Duodenal mucosa (tissue), 2 donors: ENCODE measurements around the gene SLC22A2.

Source experiments
- H3K27ac ChIP-seq: one replicate; pipeline ENCODE4 v1.7.0; 2013; ENCODE audit warnings: low read depth, low read length
- H3K27me3 ChIP-seq, 2 donors: one replicate each; pipeline ENCODE4 v1.7.0; 2013; ENCODE audit warnings: low read length in 2 of 2, control low read depth in 1 of 2; ENCODE audit not compliant: insufficient read depth in 2 of 2, control insufficient read depth in 1 of 2
- H3K36me3 ChIP-seq, 2 donors: one replicate each; pipeline ENCODE4 v1.7.0; 2013; ENCODE audit warnings: low read length in 2 of 2, control low read depth in 1 of 2; ENCODE audit not compliant: insufficient read depth in 2 of 2, control insufficient read depth in 1 of 2
- H3K4me1 ChIP-seq, 2 donors: one replicate each; pipeline ENCODE4 v1.7.0; 2013; ENCODE audit warnings: low read length in 2 of 2, control low read depth in 1 of 2; ENCODE audit not compliant: insufficient read depth in 2 of 2, control insufficient read depth in 1 of 2
- H3K4me3 ChIP-seq, 2 donors: one replicate each; pipeline ENCODE4 v1.7.0; 2013; ENCODE audit warnings: low read length in 2 of 2, low read depth in 1 of 2
- H3K9ac ChIP-seq, 2 donors: one replicate each; pipeline ENCODE4 v1.7.0; 2013; ENCODE audit warnings: low read length in 2 of 2, low read depth in 1 of 2
- H3K9me3 ChIP-seq, 2 donors: one replicate each; pipeline ENCODE4 v1.7.0; 2013; ENCODE audit warnings: low read length in 2 of 2, control low read depth in 1 of 2; ENCODE audit not compliant: control insufficient read depth in 1 of 2

The SLC22A2 gene

GRCh38 chr6:160221918-160222317, 36.7 kb downstream of the SLC22A2 start:
- no peaks in the 10 kb centered on the region for H3K36me3 ChIP-seq
- no peak overlapping the region for H3K27ac ChIP-seq
- no peak overlapping the region for H3K4me3 ChIP-seq
- H3K9me3 ChIP-seq = no peaks in the 10 kb centered on the region
- H3K9ac ChIP-seq = no peak overlapping the region
- H3K27me3 ChIP-seq = peaks cover 0 to 6% of the 10 kb centered on the region in 2 donors
- H3K4me1 ChIP-seq = peaks cover 11 to 13% of the 10 kb centered on the region in 2 donors

- Histone ChIP-seq H3K27ac (no peak overlapping the region), H3K9ac (no peak overlapping the region), H3K27me3 (peaks cover 0 to 6% of the 10 kb centered on the region in 2 donors), H3K9me3 (no peaks in the 10 kb centered on the region), H3K36me3 (no peaks in the 10 kb centered on the region), H3K4me3 (no peak overlapping the region), H3K4me1 (peaks cover 11 to 13% of the 10 kb centered on the region in 2 donors)
Observed at GRCh38 chr6:160221423-160221822, 37.2 kb downstream of the SLC22A2 start.

- H3K27ac ChIP-seq = no peak overlapping the region
- H3K36me3 ChIP-seq = no peaks in the 10 kb centered on the region
- H3K9ac ChIP-seq = no peak overlapping the region
- H3K27me3 ChIP-seq = peaks cover 0 to 6% of the 10 kb centered on the region in 2 donors
- H3K4me3 ChIP-seq = no peak overlapping the region
- H3K9me3 ChIP-seq = no peaks in the 10 kb centered on the region
- H3K4me1 ChIP-seq = peaks cover 11 to 13% of the 10 kb centered on the region in 2 donors
Observed at GRCh38 chr6:160218810-160219209, 39.8 kb downstream of the SLC22A2 start.

- no peak overlapping the region for H3K27ac ChIP-seq
- peaks cover 11 to 13% of the 10 kb centered on the region in 2 donors for H3K4me1 ChIP-seq
- no peak overlapping the region for H3K9ac ChIP-seq
- peaks cover 0 to 6% of the 10 kb centered on the region in 2 donors for H3K27me3 ChIP-seq
- no peaks in the 10 kb centered on the region for H3K9me3 ChIP-seq
- H3K36me3 ChIP-seq = no peaks in the 10 kb centered on the region
- no peak overlapping the region for H3K4me3 ChIP-seq
Observed at GRCh38 chr6:160217863-160218262, 40.8 kb downstream of the SLC22A2 start.

GRCh38 chr6:160217073-160217472, 41.5 kb downstream of the SLC22A2 start:
- Histone ChIP-seq H3K4me3 (no peak overlapping the region), H3K27ac (no peak overlapping the region)

GRCh38 chr6:160215232-160215631, 43.4 kb downstream of the SLC22A2 start:
- H3K4me1 ChIP-seq = peaks cover 0 to 4% of the 10 kb centered on the region in 2 donors
- H3K27ac ChIP-seq = no peak overlapping the region
- peaks cover 0 to 6% of the 10 kb centered on the region in 2 donors for H3K27me3 ChIP-seq
- H3K4me3 ChIP-seq = no peak overlapping the region
- H3K9me3 ChIP-seq = no peaks in the 10 kb centered on the region
- no peak overlapping the region for H3K9ac ChIP-seq
- H3K36me3 ChIP-seq = no peaks in the 10 kb centered on the region

More at GRCh38 chr6:160217073-160217472, 41.5 kb downstream of the SLC22A2 start:
- peaks cover 7 to 9% of the 10 kb centered on the region in 2 donors for H3K4me1 ChIP-seq
- no peaks in the 10 kb centered on the region for H3K36me3 ChIP-seq
- H3K9ac ChIP-seq = no peak overlapping the region
- H3K9me3 ChIP-seq = no peaks in the 10 kb centered on the region
- peaks cover 0 to 6% of the 10 kb centered on the region in 2 donors for H3K27me3 ChIP-seq

- peaks cover 2 to 8% of the 10 kb centered on the region in 2 donors for H3K9me3 ChIP-seq
- no peak overlapping the region for H3K27ac ChIP-seq
- no peak overlapping the region for H3K4me3 ChIP-seq
Observed at GRCh38 chr6:160207618-160208017, 51.0 kb downstream of the SLC22A2 start.

GRCh38 chr6:160204710-160205109, 53.9 kb downstream of the SLC22A2 start:
- Histone ChIP-seq H3K4me1 (no peaks in the 10 kb centered on the region), H3K9ac (no peak overlapping the region), H3K4me3 (no peak overlapping the region), H3K27me3 (no peaks in the 10 kb centered on the region), H3K27ac (no peak overlapping the region), H3K9me3 (peaks cover 2 to 8% of the 10 kb centered on the region in 2 donors), H3K36me3 (no peaks in the 10 kb centered on the region)

More at GRCh38 chr6:160207618-160208017, 51.0 kb downstream of the SLC22A2 start:
- H3K9ac ChIP-seq = no peak overlapping the region
- H3K36me3 ChIP-seq = no peaks in the 10 kb centered on the region
- H3K4me1 ChIP-seq = no peaks in the 10 kb centered on the region
- no peaks in the 10 kb centered on the region for H3K27me3 ChIP-seq

GRCh38 chr6:160203953-160204352, 54.7 kb downstream of the SLC22A2 start:
- H3K9me3 ChIP-seq = peaks cover 2 to 8% of the 10 kb centered on the region in 2 donors
- no peak overlapping the region for H3K4me3 ChIP-seq
- H3K27ac ChIP-seq = no peak overlapping the region
- no peaks in the 10 kb centered on the region for H3K27me3 ChIP-seq
- no peaks in the 10 kb centered on the region for H3K36me3 ChIP-seq
- no peaks in the 10 kb centered on the region for H3K4me1 ChIP-seq
- no peak overlapping the region for H3K9ac ChIP-seq

GRCh38 chr6:160203522-160203921, 55.1 kb downstream of the SLC22A2 start:
- H3K4me1 ChIP-seq = no peaks in the 10 kb centered on the region
- H3K27ac ChIP-seq = no peak overlapping the region
- no peaks in the 10 kb centered on the region for H3K27me3 ChIP-seq
- no peak overlapping the region for H3K9ac ChIP-seq
- H3K9me3 ChIP-seq = peaks cover 2 to 8% of the 10 kb centered on the region in 2 donors
- H3K36me3 ChIP-seq = no peaks in the 10 kb centered on the region
- no peak overlapping the region for H3K4me3 ChIP-seq

- H3K9ac ChIP-seq = no peak overlapping the region
- H3K9me3 ChIP-seq = peaks cover 2 to 8% of the 10 kb centered on the region in 2 donors
- H3K27me3 ChIP-seq = no peaks in the 10 kb centered on the region
- no peaks in the 10 kb centered on the region for H3K4me1 ChIP-seq
- no peak overlapping the region for H3K4me3 ChIP-seq
- H3K27ac ChIP-seq = no peak overlapping the region
- H3K36me3 ChIP-seq = no peaks in the 10 kb centered on the region
Observed at GRCh38 chr6:160203076-160203475, 55.5 kb downstream of the SLC22A2 start.
